RWPE1 (cell line): ENCODE results near the gene PTPRF.

Source experiments
- CTCF ChIA-PET: fragments of 350-600 bp; sonication (Branson Sonifier 250); formaldehyde crosslinking; extraction: SDS; loops from one replicate; lab custom pipeline; 2021; lab: Yijun Ruan, JAX
- POLR2A ChIA-PET: fragments of 400-600 bp; formaldehyde crosslinking; extraction: SDS; loops from one replicate; lab custom pipeline; 2020; ENCODE audit warnings: antibody characterized with exemption; ENCODE audit not compliant: low non-redundant PET; lab: Yijun Ruan, JAX
- DNase-seq: peaks from one replicate; pipeline ENCODE4 v3.0.0; 2012; ENCODE audit warnings: low spot score
- H3K27ac ChIP-seq: fragments of 450-650 bp; 2 replicates; pipeline ENCODE4 v1.5.1; 2017
- CTCF ChIP-seq: fragments of 450-650 bp; conservative IDR thresholded peaks from 2 replicates; pipeline ENCODE4 v1.5.1; 2017; ENCODE audit warnings: low read depth, mild to moderate bottlenecking

Gene PTPRF

GRCh38 chr1:43542527-43543458 lies 12.1 kb downstream of the PTPRF start:
- TF ChIP-seq CTCF = no peak
- POLR2A ChIA-PET = interaction anchor here (1.0 to 1.2 kb wide), 2 partner anchors 12 to 108 kb away, joined by 3 read pairs; partner anchors contain the start of gene PTPRF
- no peak for DNase-seq
- peak overlapping the region; percentile 95 for H3K27ac ChIP-seq
- CTCF ChIA-PET = interaction anchor here (0.9 to 1.4 kb wide), 3 partner anchors 10 to 48 kb away, joined by 3 to 4 read pairs (median 3); no protein-coding TSS in a partner anchor

GRCh38 chr1:43543567-43543966 lies 12.9 kb downstream of the PTPRF start:
- POLR2A ChIA-PET = no interaction called here
- no peak for TF ChIP-seq CTCF
- peak overlapping the region; percentile 95 for H3K27ac ChIP-seq
- CTCF ChIA-PET = interaction anchor here (1.2 kb wide), 1 partner anchor 47 kb away, joined by 3 read pairs; no protein-coding TSS in a partner anchor
- no peak for DNase-seq

- no peak for TF ChIP-seq CTCF
- POLR2A ChIA-PET = no interaction called here
- no peak for DNase-seq
- CTCF ChIA-PET = no interaction called here
- peak overlapping the region; percentile 95 for H3K27ac ChIP-seq
Measured at GRCh38 chr1:43545339-43545694, 14.6 kb downstream of the PTPRF start.

GRCh38 chr1:43545695-43546387 lies 15.2 kb downstream of the PTPRF start:
- H3K27ac ChIP-seq = peak overlapping the region; percentile 95
- DNase-seq = peak; percentile 81
- no peak for TF ChIP-seq CTCF
- CTCF ChIA-PET = no interaction called here
- POLR2A ChIA-PET = no interaction called here

- ChIA-PET POLR2A (interaction anchor here (0.5 kb wide), 1 partner anchor 14 kb away, joined by 3 read pairs; no protein-coding TSS in a partner anchor), CTCF (no interaction called here)
- peak overlapping the region; percentile 95 for H3K27ac ChIP-seq
- DNase-seq = no peak
- TF ChIP-seq CTCF = no peak
Measured at GRCh38 chr1:43546388-43547100, 15.9 kb downstream of the PTPRF start.
